GM12878 (cell line): ENCODE measurements around the gene TIGD1. TPM values are rescaled to one million over a fixed set of nuclear protein-coding genes. Genes with fewer than 3 reads are reported as not detected.

ENCODE experiments used
- ATAC-seq: fragments of 200-7000 bp; cut with Tn5 transposase; 3 replicates; pipeline ENCODE4 v1.9.1; 2020; ENCODE audit warnings: mild to moderate bottlenecking, moderate library complexity
- BruUV-seq: library from RNA; stranded (reverse); fragments of 400-500 nt; replicated peaks from 2 replicates; lab custom pipeline; 2021; lab: Mats Ljungman, UMichigan
- CTCF ChIA-PET: fragments of 300-600 bp; sonication (Branson Sonifier 250); formaldehyde crosslinking; extraction: SDS; loops from one replicate; lab custom pipeline; 2021; ENCODE audit warnings: inconsistent platforms; lab: Yijun Ruan, JAX
- POLR2A ChIA-PET: fragments of 350-600 bp; formaldehyde crosslinking; extraction: SDS; loops from one replicate; lab custom pipeline; 2021; ENCODE audit warnings: inconsistent platforms; lab: Charles Lee
- RAD21 ChIA-PET: fragments of 300-600 bp; sonication (Branson Sonifier 250); formaldehyde crosslinking; loops from one replicate; lab custom pipeline; 2023; ENCODE audit warnings: antibody characterized with exemption; ENCODE audit not compliant: unreplicated experiment; lab: Charles Lee
- SMC1A ChIA-PET: fragments of 300-600 bp; sonication (Branson Sonifier 250); formaldehyde crosslinking; loops from one replicate; lab custom pipeline; 2023; ENCODE audit not compliant: unreplicated experiment, uncharacterized antibody; lab: Charles Lee
- DNase-seq: peaks from one replicate; pipeline ENCODE4 v3.0.0-alpha.2; 2011; ENCODE audit warnings: low read depth, low spot score
- FAIRE-seq: peaks from 3 replicates; lab custom pipeline; 2011; peaks lifted over from hg19 to GRCh38; lab: Jason Lieb, UNC
- H2AFZ ChIP-seq: 2 replicates; pipeline ENCODE4 v1.6.0; 2011; ENCODE audit warnings: low read depth, low read length, control low read depth; ENCODE audit not compliant: control insufficient read depth
- H3K27ac ChIP-seq: 2 replicates; pipeline ENCODE4 v1.5.1; 2011; ENCODE audit warnings: control low read depth; ENCODE audit not compliant: control insufficient read depth, insufficient read depth
- H3K27me3 ChIP-seq, 2 experiments: replicated peaks in 1 of 2; 2 replicates each; pipeline versions ENCODE4 v1.6.0 to v1.6.1; 2011; ENCODE audit warnings: low read length in 1 of 2; ENCODE audit not compliant: control insufficient read depth in 2 of 2, insufficient read depth in 2 of 2
- H3K36me3 ChIP-seq, 2 experiments: 2 replicates each; pipeline ENCODE4 v1.5.1; 2011; ENCODE audit warnings: low read length in 1 of 2; ENCODE audit not compliant: control insufficient read depth in 2 of 2, insufficient read depth in 2 of 2
- H3K4me1 ChIP-seq: 2 replicates; pipeline ENCODE4 v1.6.1; 2011; ENCODE audit warnings: mild to moderate bottlenecking, low read length, moderate library complexity, mixed read lengths; ENCODE audit not compliant: control insufficient read depth, insufficient read depth
- H3K4me2 ChIP-seq: 2 replicates; pipeline ENCODE4 v1.6.0; 2011; ENCODE audit warnings: control low read depth; ENCODE audit not compliant: control insufficient read depth, insufficient read depth
- H3K4me3 ChIP-seq: fragments of 200-600 bp; sonication (generic); 2 replicates; pipeline ENCODE4 v1.5.1; 2016
- H3K79me2 ChIP-seq: 2 replicates; pipeline ENCODE4 v1.6.0; 2011; ENCODE audit warnings: low read length; ENCODE audit not compliant: control insufficient read depth, insufficient read depth
- H3K9ac ChIP-seq: 2 replicates; pipeline ENCODE4 v1.8.0; 2011; ENCODE audit warnings: low read length, control low read depth, mixed read lengths; ENCODE audit not compliant: control insufficient read depth, insufficient read depth
- H3K9me3 ChIP-seq: replicated peaks from 3 replicates; pipeline ENCODE4 v1.5.1; 2011; ENCODE audit warnings: mild to moderate bottlenecking, low read length; ENCODE audit not compliant: control insufficient read depth, insufficient read depth
- H4K20me1 ChIP-seq: 2 replicates; pipeline ENCODE4 v1.6.0; 2011; ENCODE audit not compliant: control insufficient read depth, insufficient read depth
- ATF7 ChIP-seq: fragments of 450-650 bp; IDR thresholded peaks from 2 replicates; pipeline ENCODE4 v1.6.1; 2016; ENCODE audit warnings: low read depth, mild to moderate bottlenecking
- BCL11A ChIP-seq: IDR thresholded peaks from 2 replicates; pipeline ENCODE4 v1.6.1; 2011; ENCODE audit warnings: low read depth, low read length
- CBX3 ChIP-seq: fragments of 200-600 bp; sonication (generic); IDR thresholded peaks from 2 replicates; pipeline ENCODE4 v1.6.1; 2016; ENCODE audit warnings: low read depth, borderline replicate concordance
- CBX5 ChIP-seq: sonication (generic); IDR thresholded peaks from 2 replicates; pipeline ENCODE4 v1.6.1; 2016; ENCODE audit warnings: low read depth, moderate library complexity, mild to moderate bottlenecking, inconsistent platforms
- CHD1 ChIP-seq: IDR thresholded peaks from 2 replicates; pipeline ENCODE4 v1.6.1; 2012; ENCODE audit warnings: low read depth, low read length, improper control_type of control experiment
- FOS ChIP-seq: IDR thresholded peaks from 3 replicates; pipeline ENCODE4 v1.6.1; 2011; ENCODE audit warnings: borderline replicate concordance; ENCODE audit not compliant: insufficient read length; ENCODE audit errors: extremely low read depth
- HCFC1 ChIP-seq: fragments of 150-350 bp; IDR thresholded peaks from 2 replicates; pipeline ENCODE4 v1.6.1; 2014; ENCODE audit warnings: low read length
- IRF4 ChIP-seq: IDR thresholded peaks from 2 replicates; pipeline ENCODE4 v1.6.1; 2011; ENCODE audit warnings: low read depth, low read length
- MEF2A ChIP-seq: IDR thresholded peaks from 2 replicates; pipeline ENCODE4 v1.6.1; 2011; ENCODE audit warnings: low read depth, mild to moderate bottlenecking, low read length, moderate library complexity; ENCODE audit not compliant: insufficient read depth
- NFXL1 ChIP-seq: fragments of 450-650 bp; IDR thresholded peaks from 2 replicates; pipeline ENCODE4 v1.6.1; 2017; ENCODE audit warnings: antibody characterized with exemption, mild to moderate bottlenecking, borderline replicate concordance
- NFYA ChIP-seq: IDR thresholded peaks from 2 replicates; pipeline ENCODE4 v1.6.1; 2011; ENCODE audit warnings: low read depth, mild to moderate bottlenecking, low read length, improper control_type of control experiment, borderline replicate concordance
- PAX5 ChIP-seq: IDR thresholded peaks from 2 replicates; pipeline ENCODE4 v1.6.1; 2011; ENCODE audit warnings: low read depth, low read length, borderline replicate concordance
- POLR2A ChIP-seq: IDR thresholded peaks from 2 replicates; pipeline ENCODE4 v1.6.1; 2011; ENCODE audit warnings: low read depth, mild to moderate bottlenecking, low read length
- RB1 ChIP-seq: fragments of 450-650 bp; formaldehyde crosslinking; IDR thresholded peaks from 2 replicates; pipeline ENCODE4 v1.6.1; 2017; ENCODE audit warnings: mild to moderate bottlenecking, borderline replicate concordance
- RUNX3 ChIP-seq: IDR thresholded peaks from 2 replicates; pipeline ENCODE4 v1.6.1; 2012; ENCODE audit warnings: low read length, inconsistent platforms
- SREBF1 ChIP-seq: IDR thresholded peaks from 2 replicates; pipeline ENCODE4 v1.6.1; 2012; ENCODE audit warnings: mild to moderate bottlenecking, low read length
- TAF1 ChIP-seq: IDR thresholded peaks from 2 replicates; pipeline ENCODE4 v1.6.1; 2011; ENCODE audit warnings: mild to moderate bottlenecking, low read depth, low read length, borderline replicate concordance
- WGBS: methylation state at CpG from one replicate; pipeline ENCODE4 v1.1.6; 2016; ENCODE audit warnings: low lambda C conversion rate; ENCODE audit not compliant: insufficient replicate concordance, insufficient coverage; ENCODE audit errors: missing lambda C conversion rate; 5-methylcytosine and 5-hydroxymethylcytosine counted together
- in situ Hi-C: fragments of 300-500 bp; cut with MboI; formaldehyde crosslinking; loops from 9 replicates; pipeline ENCODE4 v1.14.3; 2018; ENCODE audit warnings: mixed read lengths
- intact Hi-C: fragments of 100-400 bp; cut with micrococcal nuclease; formaldehyde crosslinking; loops from one replicate; pipeline ENCODE4 v1.14.2; 2022; ENCODE audit not compliant: unreplicated experiment
- polyA plus RNA-seq, 11 experiments: library from polyadenylated mRNA; depleted of rRNA in 4 of 11; unstranded in 6 of 11; stranded (reverse) in 5 of 11; fragments of >200 nt; fragmentation: Nextera tagmentation in 4 of 11; fragmentation: Illumina TruSeq in 1 of 11; extraction: Ambion mirVana in 4 of 11; extraction: Trizol in 1 of 11; gene quantifications; 1 replicate in 1 of 11; 2 replicates in 10 of 11; pipeline versions ENCODE4 v1.2.1 to v1.2.3, GENCODE V29; 2011 to 2016; ENCODE audit warnings: inconsistent platforms in 2 of 11, missing spikeins in 2 of 11, low read depth in 1 of 11
- total RNA-seq, 4 experiments: library from RNA; depleted of rRNA in 3 of 4; stranded (reverse); fragments of >200 nt in 3 of 4; fragmentation: Illumina TruSeq in 1 of 4; extraction: Trizol in 1 of 4; gene quantifications; 2 replicates each; pipeline versions ENCODE4 v1.2.1 to v1.2.3, GENCODE V29; 2013 to 2021
- TF ChIP-seq, protein P1 (sequence below): fragments of 450-650 bp; formaldehyde crosslinking; IDR thresholded peaks from 2 replicates; pipeline ENCODE4 v1.5.0; 2022; ENCODE audit warnings: mild to moderate bottlenecking, missing genetic modification characterization
- TF ChIP-seq, protein P2 (sequence below): IDR thresholded peaks from 2 replicates; pipeline ENCODE4 v1.6.1; 2012; ENCODE audit warnings: low read depth, low read length, improper control_type of control experiment

Gene TIGD1
- total and polyA plus RNA-seq, 10 of the 15 experiments (the other 5 are each of a cell fraction or from before 2014, with no cell fraction given) = 1.4 to 8.4 (median 5.6) TPM

DNA sequence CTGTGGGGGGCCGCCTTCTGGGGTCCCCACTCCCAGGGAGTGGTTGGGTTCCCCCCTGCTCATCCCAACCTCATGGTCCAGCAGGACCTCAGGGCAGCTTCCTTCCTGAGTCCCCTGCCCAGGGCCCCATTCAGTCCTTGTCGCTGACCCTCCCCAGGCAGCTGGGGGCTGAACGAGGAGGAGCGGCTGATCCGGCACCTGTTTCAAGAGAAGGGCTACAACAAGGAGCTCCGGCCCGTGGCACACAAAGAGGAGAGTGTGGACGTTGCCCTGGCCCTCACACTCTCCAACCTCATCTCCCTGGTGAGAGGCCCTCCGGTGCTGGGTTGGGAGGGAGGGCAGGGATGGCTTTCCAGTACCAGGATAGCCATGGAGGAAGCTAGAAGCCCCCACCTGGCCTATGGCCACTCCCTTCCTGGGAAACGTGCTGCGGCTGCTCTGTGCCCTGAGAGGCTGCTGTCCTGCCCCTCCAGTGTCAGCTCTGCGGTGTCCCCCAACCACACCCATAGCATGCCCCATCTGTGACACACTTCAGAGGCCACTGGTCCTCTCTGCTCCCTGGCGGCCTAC is 23.9 kb downstream of the TIGD1 start:
- intact Hi-C loops (no loop called here), in situ Hi-C loops (no loop called here)
- no peak for FAIRE-seq
- RAD21 ChIA-PET = no interaction called here
- peaks cover 1 to 6% of the 10 kb centered on the region in 2 experiments; a peak in 3 of 4 replicates for H3K27me3 ChIP-seq
- TF ChIP-seq, protein P1, sequence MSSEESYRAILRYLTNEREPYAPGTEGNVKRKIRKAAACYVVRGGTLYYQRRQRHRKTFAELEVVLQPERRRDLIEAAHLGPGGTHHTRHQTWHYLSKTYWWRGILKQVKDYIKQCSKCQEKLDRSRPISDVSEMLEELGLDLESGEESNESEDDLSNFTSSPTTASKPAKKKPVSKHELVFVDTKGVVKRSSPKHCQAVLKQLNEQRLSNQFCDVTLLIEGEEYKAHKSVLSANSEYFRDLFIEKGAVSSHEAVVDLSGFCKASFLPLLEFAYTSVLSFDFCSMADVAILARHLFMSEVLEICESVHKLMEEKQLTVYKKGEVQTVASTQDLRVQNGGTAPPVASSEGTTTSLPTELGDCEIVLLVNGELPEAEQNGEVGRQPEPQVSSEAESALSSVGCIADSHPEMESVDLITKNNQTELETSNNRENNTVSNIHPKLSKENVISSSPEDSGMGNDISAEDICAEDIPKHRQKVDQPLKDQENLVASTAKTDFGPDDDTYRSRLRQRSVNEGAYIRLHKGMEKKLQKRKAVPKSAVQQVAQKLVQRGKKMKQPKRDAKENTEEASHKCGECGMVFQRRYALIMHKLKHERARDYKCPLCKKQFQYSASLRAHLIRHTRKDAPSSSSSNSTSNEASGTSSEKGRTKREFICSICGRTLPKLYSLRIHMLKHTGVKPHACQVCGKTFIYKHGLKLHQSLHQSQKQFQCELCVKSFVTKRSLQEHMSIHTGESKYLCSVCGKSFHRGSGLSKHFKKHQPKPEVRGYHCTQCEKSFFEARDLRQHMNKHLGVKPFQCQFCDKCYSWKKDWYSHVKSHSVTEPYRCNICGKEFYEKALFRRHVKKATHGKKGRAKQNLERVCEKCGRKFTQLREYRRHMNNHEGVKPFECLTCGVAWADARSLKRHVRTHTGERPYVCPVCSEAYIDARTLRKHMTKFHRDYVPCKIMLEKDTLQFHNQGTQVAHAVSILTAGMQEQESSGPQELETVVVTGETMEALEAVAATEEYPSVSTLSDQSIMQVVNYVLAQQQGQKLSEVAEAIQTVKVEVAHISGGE = no peak
- TF ChIP-seq MEF2A (no peak), SREBF1 (no peak), PAX5 (no peak), BCL11A (no peak), ATF7 (no peak), NFXL1 (no peak), NFYA (no peak), CHD1 (no peak), POLR2A (no peak), CBX5 (no peak), RUNX3 (no peak), FOS (no peak), RB1 (no peak), IRF4 (no peak), HCFC1 (no peak), TAF1 (no peak), CBX3 (no peak)
- TF ChIP-seq, protein P2, sequence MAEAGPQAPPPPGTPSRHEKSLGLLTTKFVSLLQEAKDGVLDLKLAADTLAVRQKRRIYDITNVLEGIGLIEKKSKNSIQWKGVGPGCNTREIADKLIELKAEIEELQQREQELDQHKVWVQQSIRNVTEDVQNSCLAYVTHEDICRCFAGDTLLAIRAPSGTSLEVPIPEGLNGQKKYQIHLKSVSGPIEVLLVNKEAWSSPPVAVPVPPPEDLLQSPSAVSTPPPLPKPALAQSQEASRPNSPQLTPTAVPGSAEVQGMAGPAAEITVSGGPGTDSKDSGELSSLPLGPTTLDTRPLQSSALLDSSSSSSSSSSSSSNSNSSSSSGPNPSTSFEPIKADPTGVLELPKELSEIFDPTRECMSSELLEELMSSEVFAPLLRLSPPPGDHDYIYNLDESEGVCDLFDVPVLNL = no peak
- H3K27ac ChIP-seq = no peak overlapping the region
- H4K20me1 ChIP-seq = no peaks in the 10 kb centered on the region
- WGBS = 49% methylated on average over 13 of the region's 13 CpGs
- no peak for DNase-seq
- H3K4me2 ChIP-seq = no peak overlapping the region
- POLR2A ChIA-PET = no interaction called here
- no peaks in the 10 kb centered on the region for H3K79me2 ChIP-seq
- no peak for ATAC-seq
- H3K36me3 ChIP-seq = no peaks in the 10 kb centered on the region
- H3K9me3 ChIP-seq = no peaks in the 10 kb centered on the region
- CTCF ChIA-PET = no interaction called here
- no peak overlapping the region for H3K4me3 ChIP-seq
- H3K4me1 ChIP-seq = no peaks in the 10 kb centered on the region
- H2AFZ ChIP-seq = no peak overlapping the region
- SMC1A ChIA-PET = no interaction called here
- no TSS peak for BruUV-seq
- no peak overlapping the region for H3K9ac ChIP-seq
